Gastrocnemius medialis (tissue), 4 donors: ENCODE measurements around the gene PRDM10.

ENCODE experiments used
- POLR2A ChIP-seq, 2 donors: fragments of 450-650 bp; IDR thresholded peaks; one replicate each; pipeline ENCODE4 v1.6.1; 2017; ENCODE audit warnings: antibody characterized with exemption in 2 of 2, mild to moderate bottlenecking in 2 of 2, moderate library complexity in 2 of 2
- TF ChIP-seq, protein P1 (sequence below), 5 experiments: fragments of 450-650 bp in 3 of 5; fragments of 200-600 bp in 2 of 5; sonication (generic) in 2 of 5; IDR thresholded peaks in 4 of 5; conservative IDR thresholded peaks in 1 of 5; 1 replicate in 4 of 5; 2 replicates in 1 of 5; pipeline ENCODE4 v1.5.1; 2016 to 2019; ENCODE audit warnings: antibody characterized with exemption in 5 of 5, mild to moderate bottlenecking in 3 of 5, moderate library complexity in 3 of 5

DNA sequence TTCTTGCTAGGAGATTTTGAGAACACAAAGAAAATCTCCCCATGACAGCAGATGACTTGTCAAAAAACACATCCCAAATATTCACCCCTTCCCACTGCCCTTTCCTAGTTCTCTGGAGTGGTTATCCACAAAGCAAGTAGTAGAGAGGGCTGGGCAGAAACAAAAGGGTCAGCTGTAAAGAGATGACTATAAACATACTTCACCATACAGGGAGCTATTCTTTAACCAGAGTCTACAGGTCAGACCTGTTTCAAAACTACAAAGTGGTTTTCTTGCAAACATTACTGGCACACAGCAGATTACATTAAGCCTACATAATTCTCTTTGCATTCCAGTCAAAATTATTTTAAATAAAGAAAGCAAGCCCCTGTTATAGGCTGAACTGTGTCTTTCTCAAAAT is 59.6 kb downstream of the PRDM10 start:
- no peak for TF ChIP-seq POLR2A (IDR thresholded peaks at IDR 0.05)
- TF ChIP-seq, protein P1, sequence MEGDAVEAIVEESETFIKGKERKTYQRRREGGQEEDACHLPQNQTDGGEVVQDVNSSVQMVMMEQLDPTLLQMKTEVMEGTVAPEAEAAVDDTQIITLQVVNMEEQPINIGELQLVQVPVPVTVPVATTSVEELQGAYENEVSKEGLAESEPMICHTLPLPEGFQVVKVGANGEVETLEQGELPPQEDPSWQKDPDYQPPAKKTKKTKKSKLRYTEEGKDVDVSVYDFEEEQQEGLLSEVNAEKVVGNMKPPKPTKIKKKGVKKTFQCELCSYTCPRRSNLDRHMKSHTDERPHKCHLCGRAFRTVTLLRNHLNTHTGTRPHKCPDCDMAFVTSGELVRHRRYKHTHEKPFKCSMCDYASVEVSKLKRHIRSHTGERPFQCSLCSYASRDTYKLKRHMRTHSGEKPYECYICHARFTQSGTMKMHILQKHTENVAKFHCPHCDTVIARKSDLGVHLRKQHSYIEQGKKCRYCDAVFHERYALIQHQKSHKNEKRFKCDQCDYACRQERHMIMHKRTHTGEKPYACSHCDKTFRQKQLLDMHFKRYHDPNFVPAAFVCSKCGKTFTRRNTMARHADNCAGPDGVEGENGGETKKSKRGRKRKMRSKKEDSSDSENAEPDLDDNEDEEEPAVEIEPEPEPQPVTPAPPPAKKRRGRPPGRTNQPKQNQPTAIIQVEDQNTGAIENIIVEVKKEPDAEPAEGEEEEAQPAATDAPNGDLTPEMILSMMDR (IDR thresholded peaks at IDR 0.05 in 4 of 5, conservative IDR thresholded peaks at IDR 0.05 in 1 of 5), result no peak
